Motor neuron (in vitro differentiated cells): ENCODE measurements around the gene ZNF469. TPM values are rescaled to one million over a fixed set of nuclear protein-coding genes. Genes with fewer than 3 reads are reported as not detected.
"Not testable (repeated sequence)": the region's sequence is repeated elsewhere in the genome, so short reads cannot be mapped to it uniquely, and the experiment has no call there.

ENCODE experiments used
- ATAC-seq, 8 experiments: fragments of 200-7000 bp; cut with Tn5 transposase; replicated peaks in 6 of 8; 2 replicates each; pipeline ENCODE4 v1.8.0; 2021; ENCODE audit warnings: mild to moderate bottlenecking in 8 of 8, moderate library complexity in 8 of 8
- H3K27ac ChIP-seq, 2 donors: fragments of 250-450 bp; sonication (Bioruptor Pico); 2 replicates each; pipeline ENCODE4 v1.9.0; 2021; ENCODE audit warnings: antibody characterized with exemption in 2 of 2, mild to moderate bottlenecking in 2 of 2, moderate library complexity in 1 of 2
- H3K4me1 ChIP-seq, 2 donors: fragments of 250-450 bp; sonication (Bioruptor Pico); replicated peaks in 1 of 2; 2 replicates each; pipeline ENCODE4 v1.6.1; 2021; ENCODE audit warnings: antibody characterized with exemption in 2 of 2, mild to moderate bottlenecking in 2 of 2, moderate library complexity in 1 of 2
- H3K4me3 ChIP-seq, 5 donors: fragments of 250-450 bp; sonication (Bioruptor Pico); 2 replicates each; pipeline ENCODE4 v1.9.0; 2021; ENCODE audit warnings: antibody characterized with exemption in 5 of 5, mild to moderate bottlenecking in 5 of 5, moderate library complexity in 4 of 5
- WGBS, 10 experiments: fragments of 450-650 bp; shearing (Covaris generic); methylation state at CpG; one replicate each; pipeline ENCODE4 v1.0.0; 2022; 5-methylcytosine and 5-hydroxymethylcytosine counted together
- in situ Hi-C, 9 experiments: fragments of 400-800 bp; cut with MboI; loops; one replicate each; pipeline ENCODE4 v1.15.0; 2021; ENCODE audit warnings: low sequenced_read_pairs in 9 of 9, low pct_unique_long_range_greater_than_20kb in 2 of 9; ENCODE audit not compliant: unreplicated experiment in 9 of 9
- total RNA-seq, 8 experiments: library from RNA; unstranded; fragments of 300-600 nt; gene quantifications; 2 replicates each; pipeline versions ENCODE4 v1.2.3 to v1.2.4, GENCODE V29; 2022

Gene ZNF469
- total RNA-seq, 8 experiments from 2014 or later = 0.13 to 1.0 (median 0.34) TPM

GRCh38 chr16:88359008-88359407 is 23.8 kb upstream of the ZNF469 start:
- WGBS, 10 experiments = 47 to 100% (median 65%) methylated on average over 1 to 15 of the region's 21 CpGs; no CpG with 5 or more reads in 3 of the 10 experiments
- H3K4me3 ChIP-seq = no peak overlapping the region
- in situ Hi-C loops = no loop called here

GRCh38 chr16:88360401-88360800 is 22.4 kb upstream of the ZNF469 start:
- H3K27ac ChIP-seq, in situ Hi-C loops, H3K4me1 ChIP-seq, ATAC-seq, H3K4me3 ChIP-seq: not testable (repeated sequence)
- 33 to 67% methylated on average over 1 of the region's 20 CpGs; no CpG with 5 or more reads in 8 of the 10 experiments for WGBS, 10 experiments

More at GRCh38 chr16:88359008-88359407, 23.8 kb upstream of the ZNF469 start:
- no peak for ATAC-seq
- Histone ChIP-seq H3K4me1 (no peaks in the 10 kb centered on the region), H3K27ac (no peak overlapping the region)

GRCh38 chr16:88360999-88361398 is 21.8 kb upstream of the ZNF469 start:
- ATAC-seq = no peak
- 17 to 100% (median 100%) methylated on average over 1 of the region's 2 CpGs; no CpG with 5 or more reads in 7 of the 10 experiments for WGBS, 10 experiments
- no peak overlapping the region for H3K4me3 ChIP-seq
- H3K4me1 ChIP-seq = no peaks in the 10 kb centered on the region
- H3K27ac ChIP-seq = no peak overlapping the region
- in situ Hi-C loops = no loop called here

- no peak for ATAC-seq
- in situ Hi-C loops = no loop called here
- 24 to 85% (median 53%) methylated on average over 2 to 5 of the region's 5 CpGs for WGBS, 10 experiments
- no peaks in the 10 kb centered on the region for H3K4me1 ChIP-seq
- H3K4me3 ChIP-seq = no peak overlapping the region
- no peak overlapping the region for H3K27ac ChIP-seq
Measured at GRCh38 chr16:88361775-88362174, 21.0 kb upstream of the ZNF469 start.

- ATAC-seq = no peak
- 0 to 59% (median 14%) methylated on average over 1 to 2 of the region's 2 CpGs; no CpG with 5 or more reads in 1 of the 10 experiments for WGBS, 10 experiments
- in situ Hi-C loops = no loop called here
- Histone ChIP-seq H3K4me3 (no peak overlapping the region), H3K4me1 (no peaks in the 10 kb centered on the region), H3K27ac (no peak overlapping the region)
Measured at GRCh38 chr16:88363239-88363891, 19.4 kb upstream of the ZNF469 start.

GRCh38 chr16:88365244-88365865 is 17.4 kb upstream of the ZNF469 start:
- no peak for ATAC-seq
- Histone ChIP-seq H3K4me3 (no peak overlapping the region), H3K27ac (no peak overlapping the region), H3K4me1 (no peaks in the 10 kb centered on the region)
- in situ Hi-C loops = no loop called here
- 25 to 100% (median 71%) methylated on average over 1 to 4 of the region's 6 CpGs; no CpG with 5 or more reads in 3 of the 10 experiments for WGBS, 10 experiments

GRCh38 chr16:88366032-88366703 is 16.6 kb upstream of the ZNF469 start:
- 17 to 75% (median 58%) methylated on average over 2 to 4 of the region's 4 CpGs; no CpG with 5 or more reads in 1 of the 10 experiments for WGBS, 10 experiments
- no peaks in the 10 kb centered on the region for H3K4me1 ChIP-seq
- in situ Hi-C loops = no loop called here
- no peak overlapping the region for H3K27ac ChIP-seq
- no peak overlapping the region for H3K4me3 ChIP-seq
- no peak for ATAC-seq

GRCh38 chr16:88366704-88367047 is 16.1 kb upstream of the ZNF469 start:
- Histone ChIP-seq H3K4me3 (no peak overlapping the region), H3K27ac (no peak overlapping the region), H3K4me1 (no peaks in the 10 kb centered on the region)
- WGBS, 10 experiments = 68 to 100% (median 93%) methylated on average over 1 to 4 of the region's 4 CpGs; no CpG with 5 or more reads in 2 of the 10 experiments
- in situ Hi-C loops = no loop called here
- ATAC-seq = no peak

- ATAC-seq = no peak
Measured at GRCh38 chr16:88367560-88367959, 15.2 kb upstream of the ZNF469 start.

GRCh38 chr16:88368036-88368435 is 14.7 kb upstream of the ZNF469 start:
- in situ Hi-C loops = no loop called here
- Histone ChIP-seq H3K27ac (no peak overlapping the region), H3K4me3 (no peak overlapping the region), H3K4me1 (no peaks in the 10 kb centered on the region)
- 50 to 85% (median 79%) methylated on average over 1 to 9 of the region's 13 CpGs; no CpG with 5 or more reads in 5 of the 10 experiments for WGBS, 10 experiments
- ATAC-seq = no peak

More at GRCh38 chr16:88367560-88367959, 15.2 kb upstream of the ZNF469 start:
- Histone ChIP-seq H3K4me3 (no peak overlapping the region), H3K4me1 (no peaks in the 10 kb centered on the region), H3K27ac (no peak overlapping the region)
- WGBS, 10 experiments = 30 to 95% (median 80%) methylated on average over 2 to 9 of the region's 11 CpGs; no CpG with 5 or more reads in 3 of the 10 experiments
- in situ Hi-C loops = no loop called here

GRCh38 chr16:88368994-88369393 is 13.8 kb upstream of the ZNF469 start:
- Histone ChIP-seq H3K27ac (no peak overlapping the region), H3K4me3 (no peak overlapping the region), H3K4me1 (no peaks in the 10 kb centered on the region)
- WGBS, 10 experiments = 60 to 100% (median 80%) methylated on average over 1 to 3 of the region's 7 CpGs; no CpG with 5 or more reads in 3 of the 10 experiments
- in situ Hi-C loops = no loop called here
- ATAC-seq = no peak

GRCh38 chr16:88369447-88370008 is 13.2 kb upstream of the ZNF469 start:
- no peak overlapping the region for H3K4me3 ChIP-seq
- H3K4me1 ChIP-seq = peaks cover 0 to under 1% of the 10 kb centered on the region in 2 donors
- in situ Hi-C loops = no loop called here
- no peak overlapping the region for H3K27ac ChIP-seq
- ATAC-seq = no peak
- 83 to 100% (median 95%) methylated on average over 1 to 6 of the region's 14 CpGs; no CpG with 5 or more reads in 6 of the 10 experiments for WGBS, 10 experiments

GRCh38 chr16:88370365-88370764 is 12.4 kb upstream of the ZNF469 start:
- in situ Hi-C loops = no loop called here
- no peak for ATAC-seq
- WGBS, 10 experiments = 67 to 83% (median 83%) methylated on average over 1 to 6 of the region's 15 CpGs; no CpG with 5 or more reads in 7 of the 10 experiments
- no peak overlapping the region for H3K27ac ChIP-seq
- peaks cover 0 to 9% of the 10 kb centered on the region in 2 donors for H3K4me1 ChIP-seq
- H3K4me3 ChIP-seq = no peak overlapping the region
